D721Med (cell line): ENCODE data around the gene STMN1.

Experiments used
- DNase-seq: peaks from one replicate; pipeline ENCODE4 v3.0.0; 2011; ENCODE audit warnings: low spot score; ENCODE audit not compliant: insufficient read length
- FAIRE-seq: peaks from 2 replicates; lab custom pipeline; 2011; peaks lifted over from hg19 to GRCh38; lab: Jason Lieb, UNC
- TF ChIP-seq, protein P1 (sequence below): IDR thresholded peaks from 2 replicates; pipeline ENCODE4 v1.5.1; 2012; ENCODE audit warnings: mild to moderate bottlenecking, control low read depth; ENCODE audit not compliant: insufficient read depth; ENCODE audit errors: missing control alignments

The STMN1 gene

DNA sequence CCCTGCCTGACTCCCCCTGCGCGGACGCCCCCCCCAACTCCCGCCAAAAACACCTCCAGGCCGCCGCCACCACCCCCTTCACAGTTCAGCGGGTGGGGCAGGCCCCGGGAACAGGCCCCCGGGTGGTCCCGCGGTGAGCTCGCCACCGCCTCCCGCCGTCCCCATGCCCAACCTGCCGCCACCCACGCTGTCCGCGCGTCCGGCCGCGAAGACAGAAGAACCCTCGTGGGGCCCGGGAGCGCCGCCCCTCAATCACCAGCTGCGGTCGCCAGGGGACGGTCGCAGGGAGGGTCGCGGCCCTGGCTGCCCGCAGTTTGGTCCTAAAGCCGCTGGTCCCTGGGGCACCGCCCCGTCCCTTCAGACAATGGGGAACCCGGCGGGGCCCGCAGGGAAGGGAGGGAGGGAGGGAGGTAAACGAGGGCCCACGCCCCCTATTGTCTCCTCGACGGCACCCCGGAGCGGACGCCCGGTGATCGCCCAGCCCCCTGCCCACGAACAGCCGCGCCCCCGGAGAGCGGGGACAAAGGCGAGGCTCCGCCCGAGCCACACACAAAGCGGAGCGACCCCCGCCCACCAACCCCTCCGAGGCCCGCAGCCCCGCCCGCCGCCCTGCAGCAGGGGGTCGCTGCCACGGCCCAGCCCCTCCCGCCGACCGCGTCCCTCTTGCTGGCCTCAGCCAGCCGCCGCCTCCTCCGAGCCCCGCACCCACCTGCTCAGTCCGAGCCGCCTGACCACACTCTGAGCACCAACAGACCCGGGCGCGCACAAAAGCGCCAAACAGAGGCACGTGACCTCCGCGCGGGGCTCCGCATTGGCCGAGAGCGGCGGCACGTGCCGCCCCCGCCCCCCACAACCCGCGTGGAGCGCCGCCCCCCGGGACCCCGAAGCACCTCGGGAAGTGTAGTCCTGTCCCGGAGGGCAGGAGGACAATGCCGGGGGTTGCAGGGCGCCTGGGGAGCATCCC, at the start of gene STMN1:
Gene STMN1, minus strand, starts transcription at position 740 of the 964 bp plus-strand sequence. CDS start 1,743 bp downstream, outside the sequence.
- TF ChIP-seq, protein P1, sequence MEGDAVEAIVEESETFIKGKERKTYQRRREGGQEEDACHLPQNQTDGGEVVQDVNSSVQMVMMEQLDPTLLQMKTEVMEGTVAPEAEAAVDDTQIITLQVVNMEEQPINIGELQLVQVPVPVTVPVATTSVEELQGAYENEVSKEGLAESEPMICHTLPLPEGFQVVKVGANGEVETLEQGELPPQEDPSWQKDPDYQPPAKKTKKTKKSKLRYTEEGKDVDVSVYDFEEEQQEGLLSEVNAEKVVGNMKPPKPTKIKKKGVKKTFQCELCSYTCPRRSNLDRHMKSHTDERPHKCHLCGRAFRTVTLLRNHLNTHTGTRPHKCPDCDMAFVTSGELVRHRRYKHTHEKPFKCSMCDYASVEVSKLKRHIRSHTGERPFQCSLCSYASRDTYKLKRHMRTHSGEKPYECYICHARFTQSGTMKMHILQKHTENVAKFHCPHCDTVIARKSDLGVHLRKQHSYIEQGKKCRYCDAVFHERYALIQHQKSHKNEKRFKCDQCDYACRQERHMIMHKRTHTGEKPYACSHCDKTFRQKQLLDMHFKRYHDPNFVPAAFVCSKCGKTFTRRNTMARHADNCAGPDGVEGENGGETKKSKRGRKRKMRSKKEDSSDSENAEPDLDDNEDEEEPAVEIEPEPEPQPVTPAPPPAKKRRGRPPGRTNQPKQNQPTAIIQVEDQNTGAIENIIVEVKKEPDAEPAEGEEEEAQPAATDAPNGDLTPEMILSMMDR: no peak
- DNase-seq (no peak), FAIRE-seq (no peak)

DNA sequence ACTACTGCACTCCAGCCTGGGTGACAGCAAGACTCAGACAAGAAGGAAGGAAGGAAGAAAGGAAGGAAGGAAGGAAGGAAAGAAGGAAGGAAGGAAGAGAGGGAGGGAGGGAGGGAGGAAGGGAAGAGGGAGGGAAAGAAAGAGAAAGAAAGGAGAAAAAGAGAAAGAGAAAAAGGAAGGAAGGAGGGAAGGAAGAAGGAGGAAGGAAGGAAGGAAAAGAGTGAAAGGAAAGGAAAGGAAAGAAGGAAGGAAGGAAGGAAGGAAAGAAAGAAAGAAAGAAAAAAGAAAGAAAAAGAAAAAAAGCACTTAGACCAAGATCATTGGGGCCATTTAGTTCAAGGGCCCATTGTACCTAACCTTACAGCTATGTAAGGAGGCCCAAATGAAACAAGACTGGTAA, 49.3 kb upstream of the STMN1 start:
- no peak for FAIRE-seq
- TF ChIP-seq, protein P1: no peak
- no peak for DNase-seq

DNA sequence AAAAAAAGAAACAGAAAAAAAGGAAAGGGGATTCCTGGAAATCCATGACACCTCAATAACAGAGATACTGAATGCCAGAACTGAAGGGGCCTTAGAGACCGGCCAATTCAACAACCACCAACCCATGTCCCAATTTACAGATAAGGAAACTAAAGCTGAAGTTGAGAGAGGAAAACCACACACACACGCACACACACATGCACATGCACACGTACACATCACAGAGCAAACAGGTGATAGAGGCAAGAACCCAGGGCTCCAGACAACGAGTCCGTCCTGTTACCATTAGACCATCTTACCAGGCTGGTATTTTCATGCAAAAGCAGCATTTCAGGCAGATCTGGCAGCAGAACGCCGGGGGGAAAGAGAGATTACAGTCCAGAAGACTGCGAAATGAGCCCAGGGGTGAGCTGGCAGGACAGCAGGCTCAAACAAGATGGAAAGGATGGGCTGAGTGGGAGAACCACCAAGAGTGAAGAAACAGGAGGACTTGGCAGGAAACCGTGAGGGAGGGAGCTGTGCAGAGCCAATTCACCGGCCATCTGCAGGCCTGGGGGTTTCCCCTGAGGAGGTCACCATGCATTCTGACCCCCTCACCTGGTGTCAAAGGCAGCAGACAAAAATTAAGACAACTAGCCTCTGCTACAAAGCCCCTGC, 48.2 kb upstream of the STMN1 start:
- TF ChIP-seq, protein P1: no peak
- DNase-seq (no peak), FAIRE-seq (no peak)

DNA sequence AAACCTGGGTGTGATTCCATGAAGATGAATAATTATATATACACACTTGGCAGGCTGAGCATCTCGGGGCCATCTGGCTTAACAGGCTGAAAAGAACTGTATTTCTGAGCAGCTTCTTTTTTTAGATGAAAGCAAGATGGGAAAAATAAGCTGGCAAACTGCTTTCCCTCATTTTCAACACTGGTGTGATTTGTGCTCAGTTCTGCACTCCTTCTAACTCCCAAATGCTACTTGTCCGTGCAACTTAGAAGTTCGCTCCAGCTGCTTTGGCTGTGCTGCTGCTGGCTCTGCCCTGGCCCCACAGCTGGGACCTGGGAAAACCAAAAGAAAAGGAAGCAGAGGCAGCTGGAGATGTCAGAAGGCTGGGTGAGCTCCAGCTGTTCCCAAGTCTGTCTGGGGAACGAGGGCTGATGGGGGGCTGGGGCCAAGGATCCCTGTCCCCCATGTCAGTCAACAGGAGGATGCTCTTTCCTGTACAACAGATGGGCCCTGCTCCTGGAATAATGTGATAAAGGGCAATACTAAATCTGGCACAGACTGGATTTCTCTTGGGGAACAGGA, 46.7 kb upstream of the STMN1 start:
- no peak for FAIRE-seq
- TF ChIP-seq, protein P1: no peak
- DNase-seq: no peak

DNA sequence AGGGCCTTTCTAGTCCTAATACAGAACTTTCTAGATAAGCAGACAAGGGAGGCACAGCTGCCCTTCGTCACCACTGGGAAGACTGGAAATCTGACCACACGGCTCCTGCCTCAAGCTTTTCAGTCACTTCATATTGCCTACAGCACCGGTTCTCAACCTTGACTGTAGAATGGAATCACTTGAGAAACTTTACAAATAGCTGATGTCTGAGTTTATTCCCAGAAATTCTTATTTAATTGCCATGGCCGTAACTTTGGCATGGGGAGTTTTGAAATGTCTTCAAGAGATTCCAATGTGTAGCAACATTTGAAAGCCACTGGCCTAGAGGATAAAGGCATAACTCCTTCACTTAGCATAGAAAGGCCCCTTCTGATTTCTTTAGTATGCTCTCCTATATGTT, 42.4 kb upstream of the STMN1 start:
- no peak for FAIRE-seq
- TF ChIP-seq, protein P1: no peak
- no peak for DNase-seq

DNA sequence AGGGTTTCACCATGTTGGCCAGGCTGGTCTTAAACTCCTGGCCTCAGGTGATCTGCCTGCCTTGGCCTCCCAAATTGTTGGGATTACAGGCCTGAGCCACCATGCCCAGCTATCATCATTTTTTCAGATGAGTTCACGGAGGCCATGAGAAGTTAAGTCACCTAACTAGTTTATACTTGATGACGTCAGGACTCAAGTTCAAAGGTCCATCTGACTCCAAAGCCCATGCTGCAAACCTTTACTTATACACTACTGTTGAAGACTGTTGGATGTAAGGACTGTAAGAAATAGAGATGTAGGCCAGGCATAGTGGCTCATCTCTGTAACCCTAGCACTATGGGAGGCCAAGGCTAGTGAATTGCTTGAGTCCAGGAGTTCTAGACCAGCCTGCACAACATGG, 40.8 kb upstream of the STMN1 start:
- TF ChIP-seq, protein P1: no peak
- FAIRE-seq (no peak), DNase-seq (no peak)
